Stimulated activated naive CD8-positive, alpha-beta T cell treated with anti-CD3 and anti-CD28 coated beads, Interleukin-15, Interleukin-2, amounts not matched to agents 100 U/mL and 50 U/mL, for 24 hours (primary cell): ENCODE measurements around the gene STARD13.

Source experiments
- ATAC-seq: fragments of 150-1000 bp; cut with Tn5 transposase; one replicate; pipeline ENCODE4 v1.10.0; 2021
- DNase-seq: peaks from one replicate; pipeline ENCODE4 v3.0.0; 2021

The STARD13 gene

DNA sequence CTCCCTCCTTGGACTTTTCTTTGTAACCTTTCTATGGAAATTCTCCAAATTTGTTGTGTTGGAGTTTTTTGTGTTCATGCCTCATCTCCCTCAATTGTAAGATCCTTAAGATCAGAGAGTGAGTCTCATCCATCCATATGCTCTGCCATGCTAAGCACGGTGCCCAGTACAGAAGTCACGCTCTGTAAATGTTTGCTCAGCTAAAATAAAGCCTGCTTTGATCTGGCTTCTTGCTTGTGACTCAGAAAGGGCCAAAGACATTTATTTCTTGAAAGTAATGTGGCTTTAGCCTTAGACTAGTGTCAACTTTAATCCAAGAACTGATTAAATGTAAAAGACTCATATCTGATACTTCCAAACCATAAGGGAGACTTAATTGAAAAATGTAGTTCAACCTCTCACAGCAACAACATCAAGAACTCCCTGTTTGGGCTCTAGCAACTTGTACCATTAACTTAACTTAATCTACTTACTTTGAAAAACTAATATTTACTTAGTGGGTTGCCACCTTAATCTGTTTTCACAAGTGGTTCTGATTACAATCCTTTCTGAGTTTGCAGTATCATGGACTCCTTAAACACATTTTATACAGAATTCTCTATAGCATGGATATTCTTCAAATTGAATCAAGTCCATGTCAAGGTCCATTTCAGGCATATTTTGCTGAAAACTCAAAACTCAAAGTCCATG lies 169.1 kb downstream of the STARD13 start:
- DNase-seq (no peak), ATAC-seq (no peak)

DNA sequence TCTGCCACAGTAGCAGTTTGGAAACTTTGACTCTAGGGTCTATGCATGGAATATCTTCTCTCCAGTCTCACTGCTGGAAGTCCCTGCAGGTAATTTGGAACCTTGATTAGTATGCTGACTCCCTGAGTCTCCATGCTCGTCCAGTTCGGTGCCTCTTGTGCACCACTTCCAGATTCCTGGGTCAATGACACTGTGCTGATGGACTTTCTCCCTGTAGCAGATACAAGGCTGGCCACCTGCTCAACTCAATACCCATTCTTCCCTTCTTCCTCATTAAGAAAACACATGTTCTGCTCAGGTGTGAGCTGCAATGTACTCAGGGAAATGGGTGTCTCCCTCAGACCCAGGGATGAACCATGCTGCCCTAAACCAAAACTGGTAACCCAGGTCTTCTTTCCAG lies 170.3 kb downstream of the STARD13 start:
- ATAC-seq = no peak
- no peak for DNase-seq

DNA sequence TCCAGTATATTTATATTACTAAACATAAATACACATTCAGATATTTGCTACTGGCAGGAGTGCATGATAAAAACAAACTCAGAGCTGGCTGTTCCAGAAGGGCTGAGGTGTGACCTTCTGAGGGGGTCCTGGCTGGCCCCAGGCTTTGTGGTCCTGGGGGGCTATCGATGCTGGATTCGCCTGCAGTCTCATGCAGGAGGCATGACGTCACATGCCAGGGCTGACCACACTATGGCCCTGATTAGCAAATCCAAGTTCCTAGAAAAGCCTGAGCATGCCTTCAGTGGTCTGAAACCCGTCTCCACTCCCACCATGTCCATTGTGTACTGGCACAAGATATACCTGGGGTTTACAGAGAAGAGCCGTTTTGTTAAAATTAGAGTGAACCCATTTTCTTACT lies 171.4 kb downstream of the STARD13 start:
- DNase-seq (no peak), ATAC-seq (no peak)

DNA sequence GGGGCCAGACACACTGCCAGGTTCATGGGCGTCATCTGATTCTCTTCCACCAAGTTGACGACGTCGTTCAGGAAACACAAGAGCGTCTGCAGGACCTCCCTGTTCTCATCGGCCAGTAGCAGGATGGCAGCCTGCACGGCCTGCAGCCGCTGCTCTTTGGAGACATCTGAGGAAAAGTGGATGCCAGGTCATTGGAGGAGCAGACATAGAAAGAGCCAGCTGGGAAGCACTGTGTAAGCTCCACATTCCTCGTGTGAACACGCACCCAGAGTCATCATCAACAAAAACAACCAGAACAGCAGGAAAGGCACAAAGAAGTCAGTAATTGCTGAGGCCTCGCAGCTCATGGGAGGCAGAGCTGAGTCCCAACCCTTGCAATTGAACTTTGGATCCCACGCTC lies 172.8 kb downstream of the STARD13 start:
- DNase-seq (no peak), ATAC-seq (no peak)

DNA sequence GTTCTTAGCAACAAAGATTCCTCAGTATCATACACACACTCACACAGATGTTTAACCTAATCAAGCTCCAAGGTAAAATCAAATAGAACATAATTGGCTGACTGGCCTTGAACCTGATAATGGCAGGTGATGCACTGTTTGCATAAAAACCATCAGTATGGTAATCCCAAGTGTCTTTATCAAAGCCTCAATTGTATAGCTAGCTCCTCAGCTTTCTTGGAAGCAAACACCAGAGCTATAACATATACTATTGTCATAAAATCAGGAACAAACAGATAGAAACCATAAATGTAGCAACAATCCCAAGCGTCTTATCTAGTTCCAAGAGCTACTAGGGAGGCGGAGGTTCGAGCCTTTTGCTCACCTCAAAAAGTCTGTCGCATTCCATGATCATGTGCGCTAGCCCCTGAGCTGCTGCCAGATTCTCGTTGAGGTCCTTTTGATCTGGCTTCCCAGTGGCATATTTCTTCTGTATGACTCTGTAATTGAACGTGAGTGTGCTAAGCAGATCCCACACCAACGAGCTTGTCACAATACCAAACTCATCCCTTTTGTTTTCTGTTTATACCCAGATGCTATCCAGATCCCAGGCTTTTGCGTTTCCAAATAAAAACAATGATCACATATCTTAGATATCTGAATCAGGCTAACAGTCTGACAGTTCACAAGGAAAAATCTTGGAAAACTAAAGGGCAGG lies 174.0 kb downstream of the STARD13 start:
- DNase-seq (no peak), ATAC-seq (no peak)

DNA sequence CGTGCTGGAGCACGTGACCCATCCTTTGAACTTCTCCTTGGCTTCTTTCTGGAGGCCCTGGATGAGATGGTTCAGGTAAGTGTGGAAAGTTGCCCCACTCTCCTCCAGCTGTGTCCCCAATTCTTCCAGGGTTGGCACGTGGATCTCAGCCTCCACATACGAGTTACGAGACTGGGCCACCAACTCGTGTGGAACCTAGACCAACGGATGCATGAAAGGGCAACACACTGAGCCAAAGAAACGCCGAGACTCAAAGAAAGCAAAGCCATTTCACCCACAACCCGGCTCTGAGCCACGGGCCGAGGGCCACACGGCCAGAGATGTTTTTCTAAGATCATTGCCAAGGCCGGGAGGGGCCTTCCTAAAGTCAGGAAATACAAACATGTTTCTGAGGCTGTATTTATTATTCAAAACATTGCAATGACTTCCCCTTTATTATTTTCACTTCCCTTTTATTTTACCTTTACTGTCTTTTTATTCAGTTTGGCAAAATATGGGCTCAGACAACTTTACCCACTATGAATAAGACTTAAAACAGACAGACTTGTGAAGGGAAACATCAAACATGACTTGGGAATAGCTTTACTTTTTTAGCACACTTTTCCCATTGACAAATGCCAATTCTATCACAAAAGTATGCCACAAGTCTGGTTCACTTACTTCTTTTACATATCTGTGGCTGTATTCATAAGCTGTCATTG lies 174.7 kb downstream of the STARD13 start:
- ATAC-seq (no peak), DNase-seq (no peak)

- no peak for ATAC-seq
- no peak for DNase-seq
Observed at GRCh38 chr13:33110386-33110712, 175.2 kb downstream of the STARD13 start.

DNA sequence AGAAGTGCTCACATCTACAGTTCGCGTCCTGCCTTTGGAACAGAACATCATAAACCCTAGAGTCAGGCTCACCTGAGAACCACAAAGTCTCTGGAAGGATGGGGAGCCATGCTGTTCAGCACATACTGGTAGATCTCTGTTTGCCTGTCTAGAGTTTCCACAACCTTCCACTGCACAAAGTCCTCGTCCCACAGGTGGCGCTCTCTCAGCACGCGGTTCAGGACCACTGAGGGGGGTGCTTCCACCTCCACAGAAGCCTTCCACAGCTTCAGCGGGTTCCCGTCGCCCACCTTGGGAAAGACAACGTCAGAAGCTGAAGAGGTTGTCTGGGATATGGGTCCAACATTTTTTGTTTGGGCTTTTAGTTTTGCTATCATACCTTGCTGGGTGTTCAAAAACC lies 175.8 kb downstream of the STARD13 start:
- DNase-seq (no peak), ATAC-seq (no peak)

GRCh38 chr13:33109271-33109697 lies 176.3 kb downstream of the STARD13 start:
- DNase-seq (no peak), ATAC-seq (no peak)

- ATAC-seq = no peak
- no peak for DNase-seq
Observed at GRCh38 chr13:33108620-33109019, 176.9 kb downstream of the STARD13 start.

- ATAC-seq (no peak), DNase-seq (no peak)
Observed at GRCh38 chr13:33107361-33107760, 178.2 kb downstream of the STARD13 start.

- DNase-seq = no peak
- ATAC-seq = no peak
Observed at GRCh38 chr13:33106656-33107360, 178.7 kb downstream of the STARD13 start.

GRCh38 chr13:33105387-33106005 lies 180.1 kb downstream of the STARD13 start:
- DNase-seq = no peak
- no peak for ATAC-seq

GRCh38 chr13:33103457-33103856 lies 182.1 kb downstream of the STARD13 start:
- DNase-seq (no peak), ATAC-seq (no peak)

DNA sequence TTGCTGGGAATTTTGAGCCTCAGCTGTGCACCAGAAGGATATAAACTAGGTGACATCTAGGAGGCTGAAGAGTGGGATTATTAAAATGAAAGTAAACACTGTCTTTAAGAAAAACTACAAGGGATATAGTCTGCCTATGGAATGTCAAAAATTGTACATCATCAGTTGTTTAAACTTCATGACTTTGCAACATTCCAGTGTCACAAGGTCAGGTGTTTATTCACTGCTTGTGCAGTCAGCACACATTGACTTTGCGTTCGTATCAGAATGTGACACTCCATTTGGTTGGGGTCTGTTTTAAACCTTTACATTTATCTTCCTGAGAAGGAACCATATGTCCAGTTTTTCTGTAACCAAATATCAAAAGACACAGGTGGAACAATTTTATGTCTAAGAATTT lies 183.7 kb downstream of the STARD13 start:
- no peak for DNase-seq
- ATAC-seq = no peak

DNA sequence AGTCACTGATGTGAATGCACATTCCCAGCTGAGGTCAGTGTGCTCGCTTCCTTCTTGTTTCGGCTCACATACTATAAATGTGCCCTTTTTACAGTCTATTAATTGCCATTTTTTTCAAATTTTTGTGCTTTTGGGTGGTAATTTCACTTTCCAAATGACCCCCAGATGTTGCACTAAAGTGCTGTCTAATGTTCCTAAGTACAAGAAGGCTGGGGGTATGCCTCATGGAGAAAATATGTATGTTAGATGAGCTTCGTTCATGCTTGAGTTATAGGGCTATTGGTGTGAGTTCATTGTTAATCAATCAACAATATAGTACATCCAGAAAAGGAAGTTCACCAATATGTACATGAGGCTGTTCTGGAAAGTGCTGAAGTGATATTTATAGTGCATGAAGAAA lies 184.7 kb downstream of the STARD13 start:
- ATAC-seq (no peak), DNase-seq (no peak)

DNA sequence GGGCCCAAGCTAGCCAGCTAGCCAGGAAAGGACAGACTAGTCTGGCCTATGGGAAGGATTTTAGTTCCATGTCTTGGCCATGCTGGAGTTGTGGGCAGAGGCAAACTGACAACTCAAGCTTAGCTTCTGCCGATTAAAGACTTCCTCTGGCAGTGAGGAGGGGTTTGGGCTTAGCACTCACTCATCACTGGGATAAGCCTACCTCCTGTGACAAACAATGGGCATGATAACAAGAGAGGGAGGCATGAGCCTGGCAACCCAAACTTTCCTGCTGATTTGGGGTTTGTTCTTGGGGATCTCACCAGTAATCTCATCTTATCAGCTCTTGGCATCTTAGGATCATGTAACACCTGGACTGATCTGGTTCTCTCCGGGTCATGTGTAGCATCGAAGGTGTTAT lies 185.7 kb downstream of the STARD13 start:
- no peak for ATAC-seq
- no peak for DNase-seq

GRCh38 chr13:33096886-33097605 lies 188.5 kb downstream of the STARD13 start:
- DNase-seq = no peak
- no peak for ATAC-seq

GRCh38 chr13:33092073-33092987 lies 193.2 kb downstream of the STARD13 start:
- ATAC-seq (no peak), DNase-seq (no peak)

- ATAC-seq = no peak
Observed at GRCh38 chr13:33091415-33091774, 194.2 kb downstream of the STARD13 start.

More at GRCh38 chr13:33091415-33091774, 194.2 kb downstream of the STARD13 start:
- DNase-seq = no peak
